Cerebellar nuclear complex (tissue), 1 donor: ENCODE data around the gene PROSER3.
"Not testable (repeated sequence)": the region's sequence is repeated elsewhere in the genome, so short reads cannot be mapped to it uniquely, and the experiment has no call there.

Experiments used
- DNase-seq, 2 experiments: peaks; one replicate each; lab custom pipeline; 2025; lab: John Stamatoyannopoulos, UW

The PROSER3 gene

GRCh38 chr19:35755131-35755549 is 2.8 kb upstream of the PROSER3 start:
- DNase-seq, result no peak

- no peak for DNase-seq
Observed at GRCh38 chr19:35755550-35756376, 2.2 kb upstream of the PROSER3 start.

DNA sequence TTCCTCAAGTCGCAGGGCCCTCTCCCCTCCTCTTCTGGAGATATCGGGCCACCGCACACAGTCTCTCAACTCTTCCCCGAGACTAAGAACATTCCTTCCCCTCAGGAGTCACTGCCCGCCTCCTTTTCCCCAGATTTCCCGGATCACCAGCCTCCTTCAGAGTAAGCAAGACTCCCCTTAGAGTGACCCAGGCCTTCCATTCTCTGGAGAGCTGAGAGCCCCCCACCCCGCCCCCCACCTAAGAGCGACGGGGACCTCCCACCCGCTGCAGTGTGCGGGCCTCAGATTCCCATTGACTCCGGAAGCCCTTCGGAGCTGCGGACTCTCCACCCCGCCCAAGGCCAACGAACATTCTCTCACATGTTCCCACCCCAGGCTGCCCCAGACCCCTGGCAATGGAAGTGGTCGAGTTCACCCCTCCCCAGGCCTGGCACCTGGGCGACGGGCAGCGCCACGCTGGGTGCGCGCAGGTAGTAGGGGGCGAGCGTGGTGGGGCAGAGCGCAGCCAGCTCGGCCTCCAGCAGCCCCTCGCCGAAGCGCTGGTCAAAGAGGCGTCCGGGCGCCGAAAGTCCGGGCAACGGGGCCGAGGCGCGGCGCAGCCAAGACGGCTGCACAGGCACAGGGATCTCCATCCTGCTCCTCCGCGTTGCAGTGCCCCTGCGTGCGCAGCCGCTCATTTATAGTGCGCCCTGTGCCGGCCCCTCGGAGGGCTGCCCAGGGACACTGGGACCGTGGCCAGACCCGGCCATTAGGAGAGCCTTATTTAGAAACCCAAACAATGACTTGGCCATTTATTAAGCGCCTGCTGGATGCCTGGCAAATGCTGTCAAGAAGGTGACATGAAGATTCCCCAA is 1.4 kb upstream of the PROSER3 start, which contains the start of gene HSPB6:
Gene HSPB6 (minus strand): TSS at position 653 of the 854 bp plus-strand sequence. CDS start 21 bp downstream, at position 632.
- DNase-seq, result no peak

- DNase-seq, result peak in 1 of 2 experiments; percentile 72
Observed at GRCh38 chr19:35757231-35757748, 686 bp upstream of the PROSER3 start.

DNA sequence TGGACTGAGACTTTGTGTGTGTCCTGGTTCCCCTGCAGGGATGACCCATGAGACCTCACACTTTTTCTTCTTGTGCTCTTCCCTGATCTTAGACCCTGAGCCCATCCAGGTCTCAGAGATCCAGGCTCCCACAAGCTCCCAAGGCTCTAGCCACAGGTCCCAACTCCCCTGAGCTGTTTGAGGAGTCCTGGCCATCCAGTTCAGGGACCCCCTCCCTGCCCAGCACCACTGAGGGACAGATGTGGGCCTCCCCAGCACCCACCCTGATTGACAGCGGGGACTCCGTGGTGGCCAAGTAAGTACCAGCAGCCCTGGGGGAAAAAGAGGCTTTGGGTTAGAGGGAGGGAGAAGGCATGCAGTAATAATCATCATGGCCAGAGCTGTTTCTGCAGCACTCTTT is 1.7 kb downstream of the PROSER3 start:
- DNase-seq, result no peak

- DNase-seq, result no peak
Observed at GRCh38 chr19:35760711-35761349, 2.9 kb downstream of the PROSER3 start.

DNA sequence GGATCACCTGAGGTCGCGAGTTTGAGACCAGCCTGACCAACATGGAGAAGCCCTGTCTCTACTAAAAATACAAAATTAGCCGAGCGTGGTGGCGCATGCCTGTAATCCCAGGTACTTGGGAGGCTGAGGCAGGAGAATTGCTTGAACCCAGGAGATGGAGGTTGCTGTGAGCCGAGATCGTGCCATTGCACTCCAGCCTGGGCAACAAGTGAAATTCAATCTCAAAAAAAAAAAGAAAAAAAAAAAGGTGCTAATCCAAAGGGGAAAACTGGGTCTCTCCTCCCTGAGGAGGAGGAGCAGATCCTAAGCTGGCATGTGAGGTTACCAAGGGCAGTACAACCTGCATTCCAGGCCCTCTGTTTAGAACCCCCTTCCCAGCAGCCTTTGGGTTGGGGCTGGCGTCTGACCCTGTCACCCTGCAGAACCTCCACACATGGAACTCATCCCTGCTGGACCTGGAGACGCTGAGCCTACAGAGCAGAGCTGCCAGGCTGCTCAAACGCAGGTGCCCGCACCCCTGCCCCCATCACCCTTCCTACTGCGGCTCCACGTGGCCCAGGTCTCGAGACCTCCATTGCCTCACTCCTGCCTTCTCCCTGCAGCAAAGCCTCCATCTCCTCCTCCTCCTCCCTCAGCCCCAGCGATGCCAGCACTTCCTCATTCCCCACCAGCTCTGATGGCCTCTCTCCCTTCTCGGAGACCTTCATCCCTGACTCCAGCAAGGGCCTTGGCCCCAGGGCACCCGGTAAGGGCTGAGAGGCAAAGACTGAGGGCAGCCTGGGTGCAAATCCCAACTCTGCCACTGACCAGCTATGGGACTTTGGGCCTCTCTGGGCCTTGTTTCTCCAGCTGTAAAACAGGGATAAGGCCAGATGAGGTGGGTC is 6.7 kb downstream of the PROSER3 start:
- DNase-seq, result no peak

DNA sequence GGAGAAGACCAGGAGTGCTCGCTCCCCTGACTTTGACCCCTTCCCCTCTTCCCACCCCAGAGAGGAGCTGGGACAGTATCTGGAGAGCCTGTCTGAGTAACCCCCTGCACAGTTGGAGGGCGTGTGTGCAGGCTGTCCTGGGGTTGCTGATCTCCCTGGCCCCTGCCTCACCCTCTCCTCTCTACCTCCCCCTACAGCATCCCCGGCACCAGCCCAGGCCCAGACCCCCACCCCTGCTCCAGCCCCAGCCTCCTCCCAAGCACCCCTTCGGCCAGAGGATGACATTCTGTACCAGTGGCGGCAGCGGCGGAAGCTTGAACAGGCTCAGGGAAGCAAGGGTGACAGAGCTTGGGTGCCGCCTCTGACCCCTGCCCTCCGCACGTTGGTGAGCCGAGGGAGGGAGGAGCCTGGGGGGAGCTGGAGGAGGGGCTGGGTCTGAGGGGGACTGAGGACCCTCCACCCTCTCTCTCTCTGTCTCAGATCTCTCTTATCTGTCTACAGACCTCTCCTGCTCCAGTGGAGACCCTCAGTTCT is 8.7 kb downstream of the PROSER3 start:
- DNase-seq, result no peak

GRCh38 chr19:35767288-35768081 is 9.5 kb downstream of the PROSER3 start:
- no peak for DNase-seq

GRCh38 chr19:35768082-35768421 is 10.1 kb downstream of the PROSER3 start:
- no peak for DNase-seq

- not testable (repeated sequence) for DNase-seq
Observed at GRCh38 chr19:35772362-35772761, 14.4 kb downstream of the PROSER3 start.

GRCh38 chr19:35773020-35773806 is 15.2 kb downstream of the PROSER3 start:
- no peak for DNase-seq

- no peak for DNase-seq
Observed at GRCh38 chr19:35774274-35775045, 16.5 kb downstream of the PROSER3 start.

GRCh38 chr19:35775046-35775297 is 17.0 kb downstream of the PROSER3 start:
- no peak for DNase-seq

DNA sequence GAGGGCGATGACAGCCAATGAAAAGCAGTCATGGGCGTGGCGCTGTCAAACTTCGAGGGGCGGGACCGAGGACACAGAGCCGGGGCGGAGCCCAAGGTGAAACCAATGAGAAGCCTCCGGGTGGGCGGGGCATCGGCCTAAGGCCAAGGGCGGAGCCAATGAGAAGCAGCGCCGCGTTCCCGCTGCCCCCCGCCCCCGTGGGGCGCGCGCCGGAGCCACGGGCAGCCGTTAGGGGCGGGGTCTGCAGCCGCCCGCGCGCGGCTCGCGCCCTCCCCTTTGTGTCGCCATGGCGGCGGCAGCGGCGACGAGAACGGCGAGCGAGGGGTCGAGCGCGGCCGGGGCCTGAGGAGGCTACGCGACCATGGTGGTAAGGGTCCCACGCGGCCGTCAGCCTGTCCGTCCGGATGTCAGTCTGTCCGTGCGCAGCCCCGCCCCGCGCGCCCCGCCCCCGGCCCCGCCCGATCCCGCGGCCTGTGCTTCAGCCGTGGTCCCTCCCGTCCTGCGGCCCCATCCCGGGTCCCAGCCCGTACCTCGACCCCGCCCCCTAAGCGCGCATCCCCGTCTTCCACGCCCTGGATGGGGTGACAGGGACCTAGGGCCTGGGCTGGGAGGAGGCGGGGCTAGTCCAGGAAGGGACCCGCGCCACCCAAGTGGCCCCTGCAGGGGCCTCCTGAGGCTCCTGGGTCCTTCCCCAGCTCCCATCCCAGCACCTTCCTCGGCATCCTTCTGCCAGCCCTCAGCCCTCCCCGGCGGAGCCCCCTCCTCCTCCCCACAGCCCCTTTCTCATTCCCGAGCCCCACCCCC is 17.5 kb downstream of the PROSER3 start, which contains the start of gene ARHGAP33:
Gene ARHGAP33 (plus strand): TSS at position 267 of the 804 bp plus-strand sequence. CDS start 95 bp downstream, at position 362.
- DNase-seq, result peak; percentile 86 to 95

- peak in 1 of 2 experiments; percentile 8 for DNase-seq
Observed at GRCh38 chr19:35776102-35776788, 18.3 kb downstream of the PROSER3 start.
